Measurements from ENCODE around the gene SCARB2.

GRCh38 chr4:76235407-76235806 is 21.8 kb upstream of the SCARB2 start:
- no peak for TF ChIP-seq POLR2A (IDR thresholded peaks at IDR 0.05)
- TF ChIP-seq, protein P1, sequence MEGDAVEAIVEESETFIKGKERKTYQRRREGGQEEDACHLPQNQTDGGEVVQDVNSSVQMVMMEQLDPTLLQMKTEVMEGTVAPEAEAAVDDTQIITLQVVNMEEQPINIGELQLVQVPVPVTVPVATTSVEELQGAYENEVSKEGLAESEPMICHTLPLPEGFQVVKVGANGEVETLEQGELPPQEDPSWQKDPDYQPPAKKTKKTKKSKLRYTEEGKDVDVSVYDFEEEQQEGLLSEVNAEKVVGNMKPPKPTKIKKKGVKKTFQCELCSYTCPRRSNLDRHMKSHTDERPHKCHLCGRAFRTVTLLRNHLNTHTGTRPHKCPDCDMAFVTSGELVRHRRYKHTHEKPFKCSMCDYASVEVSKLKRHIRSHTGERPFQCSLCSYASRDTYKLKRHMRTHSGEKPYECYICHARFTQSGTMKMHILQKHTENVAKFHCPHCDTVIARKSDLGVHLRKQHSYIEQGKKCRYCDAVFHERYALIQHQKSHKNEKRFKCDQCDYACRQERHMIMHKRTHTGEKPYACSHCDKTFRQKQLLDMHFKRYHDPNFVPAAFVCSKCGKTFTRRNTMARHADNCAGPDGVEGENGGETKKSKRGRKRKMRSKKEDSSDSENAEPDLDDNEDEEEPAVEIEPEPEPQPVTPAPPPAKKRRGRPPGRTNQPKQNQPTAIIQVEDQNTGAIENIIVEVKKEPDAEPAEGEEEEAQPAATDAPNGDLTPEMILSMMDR (IDR thresholded peaks at IDR 0.05) = no peak

Data from right lobe of liver (tissue), 4 donors.